OCI-M2 (cell line): Measurements from ENCODE around the gene PLCD3.

Experiments used
- DNase-seq: peaks from one replicate; lab custom pipeline; 2025; ENCODE audit not compliant: unreplicated experiment; lab: John Stamatoyannopoulos, UW

The PLCD3 gene

GRCh38 chr17:45104497-45104896 is 27.8 kb downstream of the PLCD3 start:
- DNase-seq = no peak

- no peak for DNase-seq
Measured at GRCh38 chr17:45104029-45104428, 28.3 kb downstream of the PLCD3 start.

GRCh38 chr17:45103269-45103795 is 29.0 kb downstream of the PLCD3 start:
- no peak for DNase-seq

GRCh38 chr17:45102856-45103255 is 29.5 kb downstream of the PLCD3 start:
- DNase-seq = no peak

- no peak for DNase-seq
Measured at GRCh38 chr17:45101883-45102811, 30.2 kb downstream of the PLCD3 start.

- DNase-seq = no peak
Measured at GRCh38 chr17:45101546-45101882, 30.8 kb downstream of the PLCD3 start.

- DNase-seq = no peak
Measured at GRCh38 chr17:45098869-45099616, 33.3 kb downstream of the PLCD3 start.

GRCh38 chr17:45098081-45098868 is 34.0 kb downstream of the PLCD3 start:
- DNase-seq = no peak

- DNase-seq = no peak
Measured at GRCh38 chr17:45096926-45097325, 35.4 kb downstream of the PLCD3 start.

GRCh38 chr17:45096141-45096540 is 36.2 kb downstream of the PLCD3 start:
- DNase-seq = no peak

GRCh38 chr17:45093444-45094110 is 38.7 kb downstream of the PLCD3 start:
- DNase-seq = no peak

GRCh38 chr17:45092911-45093430 is 39.3 kb downstream of the PLCD3 start:
- DNase-seq = no peak

GRCh38 chr17:45091778-45092425 is 40.4 kb downstream of the PLCD3 start:
- no peak for DNase-seq

- DNase-seq = no peak
Measured at GRCh38 chr17:45090711-45091110, 41.6 kb downstream of the PLCD3 start.

- no peak for DNase-seq
Measured at GRCh38 chr17:45088741-45089140, 43.6 kb downstream of the PLCD3 start.

GRCh38 chr17:45087978-45088377 is 44.3 kb downstream of the PLCD3 start:
- no peak for DNase-seq

- no peak for DNase-seq
Measured at GRCh38 chr17:45087504-45087975, 44.8 kb downstream of the PLCD3 start.

- DNase-seq = no peak
Measured at GRCh38 chr17:45086865-45087503, 45.3 kb downstream of the PLCD3 start.

- DNase-seq = no peak
Measured at GRCh38 chr17:45086391-45086790, 45.9 kb downstream of the PLCD3 start.
